GM06990 (cell line): ENCODE data around the gene MAP2K3.

Experiments used
- DNase-seq: peaks from one replicate; pipeline ENCODE4 v3.0.0-alpha.2; 2011; ENCODE audit not compliant: insufficient read length; ENCODE audit errors: extremely low read depth
- H3K27me3 ChIP-seq: replicated peaks from 2 replicates; pipeline ENCODE4 v1.6.0; 2011; ENCODE audit warnings: low read length; ENCODE audit not compliant: control insufficient read depth, insufficient read depth
- H3K36me3 ChIP-seq: 2 replicates; pipeline ENCODE4 v1.5.1; 2011; ENCODE audit warnings: low read length; ENCODE audit not compliant: control insufficient read depth, insufficient read depth
- H3K4me3 ChIP-seq: replicated peaks from 2 replicates; pipeline ENCODE4 v1.5.1; 2011; ENCODE audit warnings: low read depth, mild to moderate bottlenecking, control low read depth, low read length
- CTCF ChIP-seq: IDR thresholded peaks from 2 replicates; pipeline ENCODE4 v1.5.1; 2011; ENCODE audit warnings: low read length, control low read depth, mild to moderate bottlenecking, inconsistent platforms; ENCODE audit not compliant: insufficient read depth, poor library complexity, severe bottlenecking

Gene MAP2K3

GRCh38 chr17:21286909-21287702 lies 2.6 kb downstream of the MAP2K3 start:
- TF ChIP-seq CTCF, result no peak
- peaks cover 6% of the 10 kb centered on the region for H3K36me3 ChIP-seq
- no peaks in the 10 kb centered on the region for H3K27me3 ChIP-seq
- DNase-seq, result no peak
- H3K4me3 ChIP-seq, result peak overlapping the region; percentile 89

- H3K4me3 ChIP-seq, result peak overlapping the region; percentile 89
- peak; percentile 86 for DNase-seq
- H3K36me3 ChIP-seq, result peaks cover 6% of the 10 kb centered on the region
- no peak for TF ChIP-seq CTCF
- no peaks in the 10 kb centered on the region for H3K27me3 ChIP-seq
These were observed 3.4 kb downstream of the MAP2K3 start for GRCh38 chr17:21287703-21288449.

GRCh38 chr17:21288571-21289017 lies 4.1 kb downstream of the MAP2K3 start:
- Histone ChIP-seq H3K4me3 (peak overlapping the region; percentile 89), H3K27me3 (no peaks in the 10 kb centered on the region), H3K36me3 (peaks cover 6% of the 10 kb centered on the region)
- peak; percentile 20 for TF ChIP-seq CTCF
- DNase-seq, result no peak

- no peak for TF ChIP-seq CTCF
- no peaks in the 10 kb centered on the region for H3K27me3 ChIP-seq
- DNase-seq, result no peak
- peaks cover 11% of the 10 kb centered on the region for H3K36me3 ChIP-seq
- no peak overlapping the region for H3K4me3 ChIP-seq
These were observed 4.8 kb downstream of the MAP2K3 start for GRCh38 chr17:21289175-21289901.

- no peak for DNase-seq
- no peak for TF ChIP-seq CTCF
These were observed 5.5 kb downstream of the MAP2K3 start for GRCh38 chr17:21289902-21290571.

More at GRCh38 chr17:21289902-21290571, 5.5 kb downstream of the MAP2K3 start:
- Histone ChIP-seq H3K4me3 (no peak overlapping the region), H3K27me3 (no peaks in the 10 kb centered on the region), H3K36me3 (peaks cover 11% of the 10 kb centered on the region)
